Astrocyte of the cerebellum (primary cell): ENCODE data around the gene MMD2.

Experiments used
- DNase-seq: peaks from one replicate; pipeline ENCODE4 v3.0.0-alpha.2; 2011; ENCODE audit warnings: low read depth
- H3K4me3 ChIP-seq: 2 replicates; pipeline ENCODE4 v1.5.1; 2011; ENCODE audit warnings: mild to moderate bottlenecking, low read depth, low read length, moderate library complexity
- CTCF ChIP-seq: IDR thresholded peaks from 2 replicates; pipeline ENCODE4 v1.5.1; 2012; ENCODE audit warnings: low read length, low read depth, moderate library complexity, mild to moderate bottlenecking; ENCODE audit errors: missing control alignments
- in situ Hi-C: cut with HindIII; loops from 2 replicates; pipeline ENCODE4 v1.10.0; 2017; ENCODE audit warnings: low sequenced_read_pairs

Gene MMD2

GRCh38 chr7:4880218-4880617 lies 78.8 kb downstream of the MMD2 start:
- no peak for TF ChIP-seq CTCF
- H3K4me3 ChIP-seq: no peak overlapping the region
- no peak for DNase-seq
- in situ Hi-C loops: no loop called here

GRCh38 chr7:4879396-4880081 lies 79.4 kb downstream of the MMD2 start:
- DNase-seq: no peak
- H3K4me3 ChIP-seq: no peak overlapping the region
- no peak for TF ChIP-seq CTCF
- in situ Hi-C loops: no loop called here

DNA sequence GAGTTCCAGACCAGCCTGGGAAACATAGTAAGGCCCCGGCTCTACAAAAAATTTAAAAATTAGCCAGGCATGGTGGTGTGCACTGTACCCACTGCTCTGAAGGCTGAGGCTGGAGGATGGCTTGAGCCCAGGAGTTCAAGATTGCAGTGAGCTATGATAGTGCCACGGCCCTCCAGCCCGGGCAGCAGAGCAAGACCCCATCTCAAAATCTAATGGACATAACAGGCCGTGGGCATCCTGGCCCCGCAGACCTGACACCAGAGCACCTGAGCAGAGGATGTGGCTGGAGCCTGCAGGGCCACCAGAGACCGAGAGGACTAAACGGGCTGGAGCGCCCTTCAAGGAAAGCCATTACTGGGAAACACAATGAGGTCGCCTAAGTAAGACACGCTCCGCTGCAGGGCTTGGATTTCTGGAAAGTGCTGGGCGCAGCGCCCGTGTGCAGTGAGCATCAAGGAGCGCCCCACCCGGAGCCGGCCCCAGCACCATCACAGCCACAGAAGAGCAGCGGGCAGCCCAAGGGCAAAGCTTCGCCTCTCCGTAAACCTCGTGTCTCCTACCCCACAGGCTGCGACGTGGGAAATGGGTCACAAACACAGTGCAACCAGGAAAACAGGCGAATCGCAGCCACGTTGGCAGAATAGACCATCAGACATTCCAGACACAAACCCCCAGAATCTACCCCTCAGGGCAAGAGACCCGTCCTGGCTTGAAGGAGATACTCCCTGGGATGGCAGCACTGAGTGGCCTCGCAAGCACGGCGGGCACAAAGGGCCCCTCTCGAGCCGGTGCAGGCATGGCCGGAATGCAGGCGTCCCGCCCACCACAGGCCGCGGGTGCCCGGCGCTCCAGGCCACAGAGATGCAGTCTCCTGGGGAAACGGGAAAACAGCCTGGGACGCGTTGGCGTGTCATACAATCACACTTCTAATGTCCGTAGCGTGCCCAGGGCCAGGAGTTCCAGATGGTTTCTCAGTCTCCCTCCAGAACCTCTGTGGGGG lies 80.4 kb downstream of the MMD2 start:
- no peak for TF ChIP-seq CTCF
- in situ Hi-C loops: no loop called here

DNA sequence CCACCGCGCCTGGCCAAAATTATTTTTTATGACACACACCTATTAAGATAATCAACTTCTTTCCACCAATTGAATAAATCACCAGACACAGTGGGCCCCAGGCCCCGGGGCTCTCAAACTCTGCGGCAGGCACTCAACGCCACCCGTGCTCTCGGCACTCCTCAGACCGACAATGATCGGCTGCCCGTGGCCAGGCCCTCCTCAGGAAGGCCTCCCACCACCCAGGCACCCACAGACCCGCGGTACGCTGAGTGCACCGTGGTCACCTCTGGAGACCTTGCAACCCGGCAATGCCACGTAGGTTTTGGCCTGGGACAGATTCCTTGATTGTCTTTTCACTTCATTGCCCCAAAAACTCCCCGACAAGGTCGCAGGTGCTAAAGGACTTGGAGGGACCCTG lies 82.4 kb downstream of the MMD2 start:
- DNase-seq: no peak
- H3K4me3 ChIP-seq: no peak overlapping the region
- TF ChIP-seq CTCF: no peak
- in situ Hi-C loops: no loop called here

More for the DNA sequence above, 80.4 kb downstream of the MMD2 start:
- no peak for DNase-seq
- H3K4me3 ChIP-seq: no peak overlapping the region

DNA sequence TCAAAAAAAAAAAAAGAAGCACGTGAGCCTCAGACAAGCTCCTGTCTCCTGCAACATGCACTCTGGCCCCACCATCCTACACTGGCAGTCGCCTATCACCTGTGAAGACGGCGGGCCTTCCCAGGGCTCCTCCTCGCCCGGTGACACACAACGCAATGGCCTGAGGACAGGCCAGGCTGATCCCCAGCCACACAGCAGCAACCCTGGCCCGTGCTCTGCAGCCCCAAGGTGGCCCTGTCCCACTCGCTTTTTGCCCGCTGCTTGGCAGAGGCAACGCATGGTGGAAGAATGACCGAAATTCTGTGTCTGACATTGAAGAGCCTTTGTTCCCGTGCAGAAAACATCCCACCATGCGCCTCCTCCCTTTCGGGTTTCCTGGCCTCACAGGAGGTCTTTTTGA lies 83.6 kb downstream of the MMD2 start:
- in situ Hi-C loops: no loop called here
- no peak for TF ChIP-seq CTCF
- no peak for DNase-seq
- no peak overlapping the region for H3K4me3 ChIP-seq

- TF ChIP-seq CTCF: no peak
- DNase-seq: no peak
- in situ Hi-C loops: no loop called here
- no peak overlapping the region for H3K4me3 ChIP-seq
Observed at GRCh38 chr7:4873071-4873944, 85.7 kb downstream of the MMD2 start.
